HFF-Myc (cell line): ENCODE results near the gene PRPF40A.

Experiments
- DNase-seq: peaks from one replicate; pipeline ENCODE4 v3.0.0-alpha.2; 2011; ENCODE audit warnings: low read depth; ENCODE audit errors: extremely low read depth
- H3K4me3 ChIP-seq: replicated peaks from 2 replicates; pipeline ENCODE4 v1.5.1; 2011; ENCODE audit warnings: low read depth, mild to moderate bottlenecking, control low read depth, low read length
- CTCF ChIP-seq: IDR thresholded peaks from 2 replicates; pipeline ENCODE4 v1.5.1; 2012; ENCODE audit warnings: mild to moderate bottlenecking, low read depth, low read length, control low read depth; ENCODE audit errors: missing control alignments

Gene PRPF40A

GRCh38 chr2:152622219-152622618 lies 95.0 kb downstream of the PRPF40A start:
- DNase-seq, result no peak
- no peak for TF ChIP-seq CTCF
- H3K4me3 ChIP-seq, result no peak overlapping the region

- DNase-seq, result no peak
- no peak for TF ChIP-seq CTCF
These were observed 96.3 kb downstream of the PRPF40A start for GRCh38 chr2:152620985-152621384.

DNA sequence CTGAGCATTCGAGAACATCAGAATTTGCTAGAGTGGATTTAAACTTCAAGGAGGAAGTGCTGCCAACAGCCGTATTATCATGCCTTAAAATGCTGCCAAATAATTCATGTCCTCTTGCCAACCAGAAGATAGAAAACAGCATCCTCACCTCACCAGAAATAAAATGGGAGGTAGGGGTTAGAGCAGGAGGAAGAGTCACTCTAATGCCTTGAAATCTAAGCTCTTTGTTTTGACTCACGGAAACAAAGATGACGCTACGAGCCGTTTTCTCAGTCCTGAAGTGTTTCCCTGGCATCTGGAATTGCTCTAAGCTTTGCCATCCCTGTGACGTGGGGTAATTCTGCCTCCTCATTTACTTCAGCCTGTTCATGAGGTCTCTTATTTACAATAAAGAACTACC lies 97.1 kb downstream of the PRPF40A start:
- DNase-seq, result no peak
- TF ChIP-seq CTCF, result no peak
- no peak overlapping the region for H3K4me3 ChIP-seq

More at GRCh38 chr2:152620985-152621384, 96.3 kb downstream of the PRPF40A start:
- H3K4me3 ChIP-seq, result no peak overlapping the region

- H3K4me3 ChIP-seq, result no peak overlapping the region
- no peak for DNase-seq
- TF ChIP-seq CTCF, result no peak
These were observed 99.1 kb downstream of the PRPF40A start for GRCh38 chr2:152618193-152618564.

- no peak for DNase-seq
- TF ChIP-seq CTCF, result no peak
These were observed 99.6 kb downstream of the PRPF40A start for GRCh38 chr2:152617456-152618192.

GRCh38 chr2:152615177-152615576 lies 102.1 kb downstream of the PRPF40A start:
- DNase-seq, result no peak
- no peak overlapping the region for H3K4me3 ChIP-seq
- TF ChIP-seq CTCF, result no peak

More at GRCh38 chr2:152617456-152618192, 99.6 kb downstream of the PRPF40A start:
- H3K4me3 ChIP-seq, result no peak overlapping the region

- no peak for DNase-seq
- H3K4me3 ChIP-seq, result no peak overlapping the region
- no peak for TF ChIP-seq CTCF
These were observed 104.0 kb downstream of the PRPF40A start for GRCh38 chr2:152613235-152613634.
